H9 (cell line): ENCODE results near the gene IL1RAPL1. TPM values are rescaled to one million over a fixed set of nuclear protein-coding genes. Genes with fewer than 3 reads are reported as not detected.

Experiments
- DNase-seq: peaks from one replicate; pipeline ENCODE4 v3.0.0-alpha.2; 2017
- H2AFZ ChIP-seq: one replicate; pipeline ENCODE4 v1.6.1; 2013; ENCODE audit warnings: mild to moderate bottlenecking, low read length, control low read depth, moderate library complexity
- H2AK5ac ChIP-seq: 2 replicates; pipeline ENCODE4 v1.6.1; 2013; ENCODE audit warnings: low read length, control low read depth, mixed read lengths; ENCODE audit not compliant: insufficient read length
- H2BK120ac ChIP-seq: one replicate; pipeline ENCODE4 v1.6.1; 2013; ENCODE audit warnings: low read depth, mild to moderate bottlenecking, low read length, control low read depth, inconsistent platforms; ENCODE audit not compliant: poor library complexity, severe bottlenecking
- H2BK12ac ChIP-seq: 2 replicates; pipeline ENCODE4 v1.6.1; 2013; ENCODE audit warnings: low read length, control low read depth, mixed read lengths, low read depth; ENCODE audit not compliant: insufficient read length
- H2BK15ac ChIP-seq: 2 replicates; pipeline ENCODE4 v1.6.1; 2013; ENCODE audit warnings: low read depth, low read length, control low read depth
- H2BK20ac ChIP-seq: one replicate; pipeline ENCODE4 v1.6.1; 2013; ENCODE audit warnings: low read depth, mild to moderate bottlenecking, low read length, control low read depth, inconsistent platforms; ENCODE audit not compliant: poor library complexity, severe bottlenecking
- H2BK5ac ChIP-seq: 2 replicates; pipeline ENCODE4 v1.6.1; 2013; ENCODE audit warnings: low read length, control low read depth, mixed read lengths; ENCODE audit not compliant: insufficient read length
- H3K14ac ChIP-seq: 2 replicates; pipeline ENCODE4 v1.6.1; 2013; ENCODE audit warnings: low read length, control low read depth; ENCODE audit not compliant: insufficient read depth
- H3K18ac ChIP-seq: 2 replicates; pipeline ENCODE4 v1.6.1; 2013; ENCODE audit warnings: low read depth, mild to moderate bottlenecking, mixed read lengths, low read length, control low read depth; ENCODE audit not compliant: insufficient read length
- H3K23ac ChIP-seq: 2 replicates; pipeline ENCODE4 v1.6.1; 2013; ENCODE audit warnings: low read length, control low read depth, mixed read lengths, low read depth; ENCODE audit not compliant: insufficient read length
- H3K23me2 ChIP-seq: 2 replicates; pipeline ENCODE4 v1.6.1; 2013; ENCODE audit warnings: low read depth, mild to moderate bottlenecking, mixed read lengths, low read length, control low read depth; ENCODE audit not compliant: insufficient read length, poor library complexity, severe bottlenecking
- H3K27ac ChIP-seq: 2 replicates; pipeline ENCODE4 v1.5.1; 2013; ENCODE audit warnings: low read length, control low read depth, mixed read lengths, low read depth; ENCODE audit not compliant: insufficient read length
- H3K27me3 ChIP-seq: 2 replicates; pipeline ENCODE4 v1.6.1; 2013; ENCODE audit warnings: low read length, control low read depth, inconsistent platforms; ENCODE audit not compliant: insufficient read depth
- H3K4ac ChIP-seq: 2 replicates; pipeline ENCODE4 v1.6.1; 2013; ENCODE audit warnings: low read depth, mild to moderate bottlenecking, control low read depth, inconsistent platforms, low read length, moderate library complexity
- H3K4me1 ChIP-seq: 2 replicates; pipeline ENCODE4 v1.6.1; 2013; ENCODE audit warnings: low read length, control low read depth, inconsistent platforms; ENCODE audit not compliant: insufficient read depth
- H3K4me2 ChIP-seq: 2 replicates; pipeline ENCODE4 v1.6.1; 2013; ENCODE audit warnings: low read length, control low read depth, mixed read lengths; ENCODE audit not compliant: insufficient read length, insufficient read depth
- H3K56ac ChIP-seq: 2 replicates; pipeline ENCODE4 v1.6.1; 2013; ENCODE audit warnings: low read depth, mild to moderate bottlenecking, mixed read lengths, low read length, control low read depth; ENCODE audit not compliant: insufficient read length
- H3K79me1 ChIP-seq: 2 replicates; pipeline ENCODE4 v1.6.1; 2013; ENCODE audit warnings: low read depth, mild to moderate bottlenecking, moderate library complexity, low read length, control low read depth, inconsistent platforms; ENCODE audit not compliant: insufficient read depth, poor library complexity, severe bottlenecking
- H3K79me2 ChIP-seq: 2 replicates; pipeline ENCODE4 v1.6.1; 2013; ENCODE audit warnings: low read length, control low read depth, inconsistent platforms; ENCODE audit not compliant: insufficient read depth
- H3K9ac ChIP-seq: 2 replicates; pipeline ENCODE4 v1.6.1; 2013; ENCODE audit warnings: low read length, control low read depth, mixed read lengths; ENCODE audit not compliant: insufficient read length; ENCODE audit errors: extremely low read depth
- H3K9me3 ChIP-seq: one replicate; pipeline ENCODE4 v1.6.1; 2013; ENCODE audit warnings: low read depth, low read length, inconsistent platforms; ENCODE audit not compliant: control insufficient read depth
- H3T11ph ChIP-seq: one replicate; pipeline ENCODE4 v1.6.1; 2013; ENCODE audit warnings: mild to moderate bottlenecking, low read length, control low read depth, inconsistent platforms
- H4K20me1 ChIP-seq: one replicate; pipeline ENCODE4 v1.6.1; 2013; ENCODE audit not compliant: control insufficient read depth, insufficient read length, insufficient read depth
- H4K5ac ChIP-seq: 2 replicates; pipeline ENCODE4 v1.6.1; 2013; ENCODE audit warnings: low read depth, mild to moderate bottlenecking, mixed read lengths, low read length, control low read depth; ENCODE audit not compliant: insufficient read length
- H4K8ac ChIP-seq: replicated peaks from 2 replicates; pipeline ENCODE4 v1.6.1; 2013; ENCODE audit warnings: low read length, control low read depth, mixed read lengths, low read depth; ENCODE audit not compliant: insufficient read length
- H4K91ac ChIP-seq: 2 replicates; pipeline ENCODE4 v1.6.1; 2013; ENCODE audit warnings: low read depth, mild to moderate bottlenecking, moderate library complexity, mixed read lengths, low read length, control low read depth; ENCODE audit not compliant: insufficient read length
- H3K27ac Mint-ChIP-seq, 3 experiments: 2 replicates in 2 of 3; 3 replicates in 1 of 3; pipeline ENCODE4 v1.8.0; 2020 to 2021; ENCODE audit warnings: mixed read lengths in 3 of 3, mild to moderate bottlenecking in 1 of 3, moderate library complexity in 1 of 3
- H3K27me3 Mint-ChIP-seq: 2 replicates; pipeline ENCODE4 v1.8.0; 2021; ENCODE audit warnings: low read depth, mild to moderate bottlenecking, moderate library complexity, mixed read lengths
- H3K36me3 Mint-ChIP-seq, 3 experiments: 2 replicates in 2 of 3; 3 replicates in 1 of 3; pipeline ENCODE4 v1.8.0; 2020 to 2021; ENCODE audit warnings: low read depth in 3 of 3, mixed read lengths in 3 of 3; ENCODE audit not compliant: insufficient read depth in 1 of 3
- H3K4me1 Mint-ChIP-seq, 2 experiments: 2 replicates each; pipeline ENCODE4 v1.8.0; 2020; ENCODE audit warnings: mixed read lengths in 2 of 2
- H3K4me3 Mint-ChIP-seq, 2 experiments: 2 replicates in 1 of 2; 3 replicates in 1 of 2; pipeline ENCODE4 v1.8.0; 2020 to 2021; ENCODE audit warnings: mild to moderate bottlenecking in 2 of 2, mixed read lengths in 2 of 2, moderate library complexity in 1 of 2
- H3K9me3 Mint-ChIP-seq, 2 experiments: 2 replicates in 1 of 2; 3 replicates in 1 of 2; pipeline ENCODE4 v1.8.0; 2020; ENCODE audit warnings: mild to moderate bottlenecking in 2 of 2, mixed read lengths in 2 of 2, moderate library complexity in 1 of 2
- CTCF ChIP-seq: fragments of 200-600 bp; sonication (generic); conservative IDR thresholded peaks from 3 replicates; pipeline ENCODE4 v1.8.0; 2021; ENCODE audit warnings: antibody characterized with exemption, mild to moderate bottlenecking
- whole genome bisulfite sequencing: extraction: QIAGEN DNeasy Blood & Tissue Kit; methylation state at CpG from one replicate; pipeline ENCODE4 v1.1.7; 2013; ENCODE audit warnings: missing lambda C conversion rate, low lambda C conversion rate, mixed read lengths; ENCODE audit not compliant: insufficient read length; ENCODE audit errors: extremely low coverage; 5-methylcytosine and 5-hydroxymethylcytosine counted together
- total RNA-seq: library from RNA; stranded (reverse); gene quantifications from 2 replicates; pipeline ENCODE4 v1.2.1, GENCODE V29; 2021

IL1RAPL1 gene
- total RNA-seq, 1 experiment from 2014 or later = 0.31 TPM

- WGBS = no CpG with 5 or more reads among the region's 4 CpGs
- Histone ChIP-seq H2BK12ac (no peak overlapping the region), H3K4me2 (no peak overlapping the region), H3K23ac (no peak overlapping the region), H2BK5ac (no peak overlapping the region), H3K14ac (no peak overlapping the region), H2BK120ac (no peak overlapping the region), H3K18ac (no peak overlapping the region), H3K4ac (no peak overlapping the region), H3K9ac (no peak overlapping the region), H4K5ac (no peak overlapping the region), H3K56ac (no peak overlapping the region), H4K20me1 (no peaks in the 10 kb centered on the region), H3K27me3 (no peaks in the 10 kb centered on the region; the same call in 1 of the 2 replicates), H3K23me2 (no peaks in the 10 kb centered on the region), H2AK5ac (no peak overlapping the region), H4K91ac (no peak overlapping the region), H4K8ac (no peak overlapping the region), H2AFZ (no peak overlapping the region), H3T11ph (no peak overlapping the region), H3K79me1 (no peaks in the 10 kb centered on the region), H3K27ac (no peak overlapping the region), H3K4me1 (no peaks in the 10 kb centered on the region; the same call in 1 of the 2 replicates), H2BK15ac (no peak overlapping the region), H3K9me3 (no peaks in the 10 kb centered on the region), H2BK20ac (no peak overlapping the region), H3K79me2 (no peaks in the 10 kb centered on the region)
- H3K4me3 Mint-ChIP-seq = no peak overlapping the region
- no peak overlapping the region; a peak in 1 of 7 replicates for H3K27ac Mint-ChIP-seq
- H3K27me3 Mint-ChIP-seq = no peaks in the 10 kb centered on the region
- no peaks in the 10 kb centered on the region for H3K36me3 Mint-ChIP-seq
- no peak for TF ChIP-seq CTCF
- DNase-seq = no peak
- peaks cover 4 to 8% of the 10 kb centered on the region in 2 experiments; a peak in 3 of 4 replicates for H3K4me1 Mint-ChIP-seq
- H3K9me3 Mint-ChIP-seq = peaks cover 0 to 58% of the 10 kb centered on the region in 2 experiments; a peak in 4 of 5 replicates
These were observed 1072.7 kb downstream of the IL1RAPL1 start for GRCh38 chrX:29659911-29660310.
